ENCODE results near the gene COL26A1.

GRCh38 chr7:101598986-101599771 is 236.5 kb downstream of the COL26A1 start:
- TF ChIP-seq CTCF (conservative IDR thresholded peaks at IDR 0.05) (no peak), EZH2 (IDR thresholded peaks at IDR 0.05; ENCODE audit: low read depth) (no peak)

All from PC-9 (cell line).